ENCODE data around the gene RNU5D-1.
A peak's percentile ranks its signal among the peaks of the same experiment; 100 is the strongest.

Gene RNU5D-1

GRCh38 chr1:44740179-44740617, 9.2 kb upstream of the RNU5D-1 start:
- TF ChIP-seq ZFX (IDR thresholded peaks at IDR 0.05): no peak
- no peak for TF ChIP-seq CTCF (conservative IDR thresholded peaks at IDR 0.05)
- H3K27ac ChIP-seq: peak overlapping the region; percentile 93

- H3K27ac ChIP-seq: peak within 1 kb of the TSS; percentile 93
- TF ChIP-seq ZFX (IDR thresholded peaks at IDR 0.05): no peak
- TF ChIP-seq CTCF (conservative IDR thresholded peaks at IDR 0.05): no peak
These were observed 8.6 kb upstream of the RNU5D-1 start, which contains the start of gene KIF2C for GRCh38 chr1:44739307-44740178. KIF2C (plus strand) TSS chr1:44739837; CDS start chr1:44739933, 96 bp downstream.

- H3K27ac ChIP-seq: peak overlapping the region; percentile 93
These were observed 8.0 kb upstream of the RNU5D-1 start for GRCh38 chr1:44738953-44739306.

- TF ChIP-seq CTCF (conservative IDR thresholded peaks at IDR 0.05) (no peak), ZFX (IDR thresholded peaks at IDR 0.05) (no peak)
- no peak overlapping the region for H3K27ac ChIP-seq
These were observed 5.0 kb upstream of the RNU5D-1 start for GRCh38 chr1:44735992-44736391.

- no peak overlapping the region for H3K27ac ChIP-seq
- no peak for TF ChIP-seq ZFX (IDR thresholded peaks at IDR 0.05)
- no peak for TF ChIP-seq CTCF (conservative IDR thresholded peaks at IDR 0.05)
These were observed 2.8 kb upstream of the RNU5D-1 start for GRCh38 chr1:44733784-44734183.

- H3K27ac ChIP-seq: no peak overlapping the region
- TF ChIP-seq ZFX (IDR thresholded peaks at IDR 0.05) (no peak), CTCF (conservative IDR thresholded peaks at IDR 0.05) (no peak)
These were observed 2.4 kb upstream of the RNU5D-1 start for GRCh38 chr1:44733365-44733764.

GRCh38 chr1:44724955-44725698, 5.8 kb downstream of the RNU5D-1 start:
- no peak for TF ChIP-seq CTCF (conservative IDR thresholded peaks at IDR 0.05)
- TF ChIP-seq ZFX (IDR thresholded peaks at IDR 0.05): no peak
- no peak overlapping the region for H3K27ac ChIP-seq

Data from C4-2B (cell line).